ENCODE data around the gene GPR150. TPM values are rescaled to one million over a fixed set of nuclear protein-coding genes. Genes with fewer than 3 reads are reported as not detected.

GPR150 gene
- total RNA-seq, 2 donors from 2014 or later = 0.51 to 3.0 TPM

GRCh38 chr5:95667061-95667618 lies 47.3 kb downstream of the GPR150 start:
- intact Hi-C loops (cut with DNase I) = loop anchor here (5.0 kb wide), 3 partner anchors 65 to 175 kb away; partner anchors contain the start of gene RHOBTB3
- Histone ChIP-seq H3K4me1 (replicated peaks) (no peaks in the 10 kb centered on the region), H3K27me3 (replicated peaks; ENCODE audit: insufficient read depth) (no peaks in the 10 kb centered on the region), H3K27ac (no peak overlapping the region), H3K36me3 (no peaks in the 10 kb centered on the region), H3K4me3 (no peak overlapping the region), H3K9me3 (no peaks in the 10 kb centered on the region)
- whole genome bisulfite sequencing = 80% methylated on average over 4 of the region's 4 CpGs
- TF ChIP-seq POLR2A (IDR thresholded peaks at IDR 0.05) (no peak), POLR2AphosphoS5 (IDR thresholded peaks at IDR 0.05) (no peak)
- no peak for DNase-seq (ENCODE audit: low spot score)

- Histone ChIP-seq H3K4me1 (replicated peaks) (no peaks in the 10 kb centered on the region), H3K36me3 (no peaks in the 10 kb centered on the region), H3K4me3 (no peak overlapping the region), H3K27ac (no peak overlapping the region), H3K9me3 (no peaks in the 10 kb centered on the region), H3K27me3 (replicated peaks; ENCODE audit: insufficient read depth) (no peaks in the 10 kb centered on the region)
- intact Hi-C loops (cut with DNase I) = loop anchor here (5.0 kb wide), 3 partner anchors 65 to 175 kb away; partner anchors contain the start of gene RHOBTB3
- TF ChIP-seq POLR2A (IDR thresholded peaks at IDR 0.05) (no peak), POLR2AphosphoS5 (IDR thresholded peaks at IDR 0.05) (no peak)
- TF ChIP-seq, protein P1, sequence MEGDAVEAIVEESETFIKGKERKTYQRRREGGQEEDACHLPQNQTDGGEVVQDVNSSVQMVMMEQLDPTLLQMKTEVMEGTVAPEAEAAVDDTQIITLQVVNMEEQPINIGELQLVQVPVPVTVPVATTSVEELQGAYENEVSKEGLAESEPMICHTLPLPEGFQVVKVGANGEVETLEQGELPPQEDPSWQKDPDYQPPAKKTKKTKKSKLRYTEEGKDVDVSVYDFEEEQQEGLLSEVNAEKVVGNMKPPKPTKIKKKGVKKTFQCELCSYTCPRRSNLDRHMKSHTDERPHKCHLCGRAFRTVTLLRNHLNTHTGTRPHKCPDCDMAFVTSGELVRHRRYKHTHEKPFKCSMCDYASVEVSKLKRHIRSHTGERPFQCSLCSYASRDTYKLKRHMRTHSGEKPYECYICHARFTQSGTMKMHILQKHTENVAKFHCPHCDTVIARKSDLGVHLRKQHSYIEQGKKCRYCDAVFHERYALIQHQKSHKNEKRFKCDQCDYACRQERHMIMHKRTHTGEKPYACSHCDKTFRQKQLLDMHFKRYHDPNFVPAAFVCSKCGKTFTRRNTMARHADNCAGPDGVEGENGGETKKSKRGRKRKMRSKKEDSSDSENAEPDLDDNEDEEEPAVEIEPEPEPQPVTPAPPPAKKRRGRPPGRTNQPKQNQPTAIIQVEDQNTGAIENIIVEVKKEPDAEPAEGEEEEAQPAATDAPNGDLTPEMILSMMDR (IDR thresholded peaks at IDR 0.05) = no peak
- DNase-seq (ENCODE audit: low spot score) = no peak
Measured at GRCh38 chr5:95667678-95668077, 47.8 kb downstream of the GPR150 start.

DNA sequence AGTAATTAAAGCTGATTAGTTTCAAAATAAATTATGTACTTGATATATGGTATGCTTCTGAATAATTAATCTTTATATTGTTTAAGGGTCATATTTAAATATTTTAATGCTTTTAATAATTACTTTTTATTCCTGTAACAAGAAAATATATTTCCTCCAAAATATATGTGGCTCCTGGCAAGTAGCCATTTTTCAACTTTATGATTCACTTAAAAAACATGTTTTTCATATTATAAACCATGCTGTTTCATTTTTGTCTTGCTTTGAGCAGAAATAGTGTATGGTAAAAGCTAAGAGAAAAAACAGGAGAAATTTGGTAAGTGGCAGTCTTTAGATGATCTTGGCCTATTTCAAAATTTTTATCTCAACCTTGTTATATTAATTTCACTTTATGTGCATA lies 48.3 kb downstream of the GPR150 start:
- intact Hi-C loops (cut with DNase I) = loop anchor here (5.0 kb wide), 3 partner anchors 64 to 174 kb away; partner anchors contain the start of gene RHOBTB3
- no peak for DNase-seq (ENCODE audit: low spot score)
- Histone ChIP-seq H3K27me3 (replicated peaks; ENCODE audit: insufficient read depth) (no peaks in the 10 kb centered on the region), H3K9me3 (no peaks in the 10 kb centered on the region), H3K27ac (no peak overlapping the region), H3K36me3 (no peaks in the 10 kb centered on the region), H3K4me3 (no peak overlapping the region), H3K4me1 (replicated peaks) (no peaks in the 10 kb centered on the region)
- TF ChIP-seq POLR2AphosphoS5 (IDR thresholded peaks at IDR 0.05) (no peak), POLR2A (IDR thresholded peaks at IDR 0.05) (no peak)
- TF ChIP-seq, protein P1 (IDR thresholded peaks at IDR 0.05) = no peak

DNA sequence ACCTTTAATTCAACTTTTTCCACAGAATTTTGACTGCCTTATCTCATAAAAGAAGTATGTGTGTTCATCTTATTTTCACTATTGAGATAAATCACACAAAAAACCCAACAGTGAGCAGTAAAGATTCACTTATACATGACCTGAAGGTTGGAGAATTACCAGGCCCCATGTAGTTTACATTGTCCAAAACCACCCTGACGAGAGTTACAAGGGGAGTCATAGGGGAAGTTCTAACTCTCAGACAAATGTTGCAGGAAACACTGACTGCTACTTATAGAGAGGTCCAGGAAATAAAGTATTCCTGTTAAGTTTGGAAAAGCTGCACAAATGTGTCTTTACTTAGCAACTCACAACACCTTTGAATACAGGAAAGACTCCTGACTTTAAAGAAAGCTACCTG lies 48.8 kb downstream of the GPR150 start:
- Histone ChIP-seq H3K4me1 (replicated peaks) (no peaks in the 10 kb centered on the region), H3K27ac (peak overlapping the region in 1 of 2 donors; percentile 46), H3K9me3 (no peaks in the 10 kb centered on the region), H3K4me3 (no peak overlapping the region), H3K27me3 (replicated peaks; ENCODE audit: insufficient read depth) (no peaks in the 10 kb centered on the region), H3K36me3 (no peaks in the 10 kb centered on the region)
- intact Hi-C loops (cut with DNase I) = loop anchor here (5.0 kb wide), 3 partner anchors 64 to 174 kb away; partner anchors contain the start of gene RHOBTB3
- no peak for DNase-seq (ENCODE audit: low spot score)
- TF ChIP-seq, protein P1 (IDR thresholded peaks at IDR 0.05) = no peak
- no peak for TF ChIP-seq POLR2A (IDR thresholded peaks at IDR 0.05)
- no peak for TF ChIP-seq POLR2AphosphoS5 (IDR thresholded peaks at IDR 0.05)
- WGBS = 68% methylated on average over 1 of the region's 1 CpG

DNA sequence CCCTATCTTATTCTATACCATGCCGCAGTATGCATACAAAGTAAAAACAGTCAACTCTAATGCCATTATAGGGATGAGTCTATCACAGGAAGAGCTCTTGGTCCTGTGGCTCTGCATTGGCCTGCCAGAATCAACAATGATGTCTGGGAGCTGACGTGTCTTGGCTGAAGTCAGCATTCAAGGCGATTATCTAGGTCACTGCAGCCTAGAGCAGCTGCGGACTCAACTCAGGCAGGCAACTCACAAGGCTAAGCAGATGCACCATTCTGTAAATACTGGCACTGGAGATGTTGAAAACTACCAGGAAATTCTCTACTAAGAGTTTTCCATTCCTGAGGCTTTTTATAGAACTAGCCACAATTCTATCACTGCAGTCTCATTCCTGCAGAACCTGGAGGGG lies 49.7 kb downstream of the GPR150 start:
- Histone ChIP-seq H3K27me3 (replicated peaks; ENCODE audit: insufficient read depth) (no peaks in the 10 kb centered on the region), H3K9me3 (no peaks in the 10 kb centered on the region), H3K27ac (peak overlapping the region; percentile 45 to 46), H3K4me3 (no peak overlapping the region), H3K4me1 (replicated peaks) (no peaks in the 10 kb centered on the region), H3K36me3 (no peaks in the 10 kb centered on the region)
- WGBS = 56% methylated on average over 4 of the region's 4 CpGs
- TF ChIP-seq, protein P1 (IDR thresholded peaks at IDR 0.05) = no peak
- TF ChIP-seq POLR2A (IDR thresholded peaks at IDR 0.05) (no peak), POLR2AphosphoS5 (IDR thresholded peaks at IDR 0.05) (peak; percentile 68)
- DNase-seq (ENCODE audit: low spot score) = peak; percentile 7
- intact Hi-C loops (cut with DNase I) = loop anchor here (5.0 kb wide), 3 partner anchors 63 to 173 kb away; partner anchors contain the start of gene RHOBTB3

Measured in prostate gland (tissue), 2 donors.